GM19351 (cell line): ENCODE measurements around the gene EHF.

Source experiments
- ATAC-seq: cut with Tn5 transposase; IDR thresholded peaks from one replicate; pipeline ENCODE4 v1.9.1; 2021; ENCODE audit warnings: mild to moderate bottlenecking, moderate library complexity; ENCODE audit not compliant: unreplicated experiment

The EHF gene

DNA sequence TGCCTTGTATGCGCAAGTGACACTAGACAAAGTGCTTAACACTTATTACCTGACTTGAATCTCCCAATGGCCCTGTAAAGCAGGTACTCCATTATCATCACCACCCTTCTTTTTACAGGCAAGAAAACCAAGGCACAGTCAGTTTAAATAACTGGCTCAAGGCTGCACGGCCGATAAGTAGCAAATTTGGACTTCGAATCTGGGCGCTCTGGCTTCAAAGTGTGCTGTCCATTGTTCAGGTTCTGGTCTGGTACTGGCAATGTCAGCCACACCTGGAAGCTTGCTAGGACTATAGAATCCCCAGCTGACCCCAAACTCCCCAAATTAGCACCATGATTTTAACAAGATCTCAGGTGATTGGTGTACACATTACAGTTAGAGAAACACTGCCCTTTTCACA, 19.3 kb upstream of the EHF start:
- ATAC-seq, result no peak

DNA sequence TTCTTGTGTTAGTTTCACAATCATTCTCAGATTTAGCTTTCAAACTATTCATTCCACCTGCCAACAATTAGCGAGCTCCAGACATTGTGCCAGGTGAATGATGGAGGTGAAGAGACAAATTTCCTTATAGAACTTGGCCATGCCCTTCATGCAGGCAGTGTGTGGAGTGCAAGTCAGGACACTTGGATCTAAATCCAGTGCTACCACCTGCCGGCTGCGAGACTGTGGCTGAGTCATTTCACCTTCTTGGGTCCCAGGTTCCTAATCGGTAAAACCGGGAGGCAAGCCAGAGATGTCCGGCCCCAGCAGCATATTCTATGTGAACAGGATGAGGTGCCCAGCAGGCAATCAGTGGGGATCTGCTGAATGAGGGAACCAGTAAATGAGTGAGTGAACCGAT, 18.6 kb upstream of the EHF start:
- no peak for ATAC-seq

DNA sequence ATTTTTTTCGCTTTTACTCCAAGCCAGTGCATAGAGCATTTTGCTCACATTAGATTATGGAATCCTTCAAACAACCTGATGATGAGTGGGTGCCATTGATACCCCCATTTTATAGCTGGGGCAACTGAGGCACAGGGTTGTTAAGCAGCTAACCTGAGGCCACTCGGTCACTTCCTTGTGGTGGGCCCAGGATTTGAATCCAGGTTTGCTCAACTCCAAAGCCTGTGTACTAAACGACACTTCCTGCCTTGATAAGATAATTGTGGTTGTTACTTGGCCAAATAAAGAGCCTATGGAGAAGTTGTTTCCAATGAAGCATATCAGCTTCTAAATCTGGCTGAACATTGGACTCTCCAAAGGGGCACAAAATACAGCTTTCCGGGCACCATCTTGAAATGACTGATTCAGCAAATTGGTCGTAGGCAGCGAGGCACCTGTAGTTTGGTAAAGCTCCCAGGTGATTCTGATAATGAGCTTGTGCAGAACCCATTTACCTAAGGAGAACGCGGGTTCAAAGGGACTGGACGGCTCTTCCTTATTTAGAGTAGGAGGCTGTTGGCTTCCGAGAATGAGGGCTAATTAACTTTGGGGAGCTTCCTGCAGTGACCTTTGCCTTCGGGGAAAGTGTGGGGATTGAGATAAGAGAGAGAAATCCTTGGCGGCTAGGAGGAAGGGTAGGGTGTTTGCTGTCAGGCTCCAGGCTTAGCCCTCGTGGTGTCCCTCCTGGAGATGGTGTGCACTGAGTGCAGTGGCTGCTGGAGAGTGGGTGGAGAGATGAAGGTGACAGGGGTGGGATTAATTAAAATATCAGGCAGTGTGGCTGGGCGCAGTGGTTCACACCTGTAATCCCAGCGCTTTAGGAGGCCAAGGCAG, 17.5 kb upstream of the EHF start:
- no peak for ATAC-seq

DNA sequence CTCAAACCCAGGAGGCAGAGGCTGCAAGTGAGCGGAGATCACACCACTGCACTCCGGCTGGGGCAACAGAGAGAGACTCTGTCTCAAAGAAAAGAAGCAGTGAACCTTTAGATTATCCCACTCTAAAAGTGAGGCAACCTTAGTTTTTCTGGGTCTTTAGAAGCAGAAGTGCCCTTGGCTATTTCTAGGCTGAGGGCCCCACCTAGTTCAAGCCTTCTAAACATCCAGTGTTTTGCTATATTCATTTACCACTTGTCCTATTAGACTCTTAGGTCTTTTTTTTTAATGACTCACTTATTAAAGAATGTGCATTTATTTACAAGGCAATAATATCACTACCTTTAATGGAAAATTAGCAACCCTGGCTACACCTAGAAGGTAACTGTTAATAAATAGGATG, 16.7 kb upstream of the EHF start:
- no peak for ATAC-seq

DNA sequence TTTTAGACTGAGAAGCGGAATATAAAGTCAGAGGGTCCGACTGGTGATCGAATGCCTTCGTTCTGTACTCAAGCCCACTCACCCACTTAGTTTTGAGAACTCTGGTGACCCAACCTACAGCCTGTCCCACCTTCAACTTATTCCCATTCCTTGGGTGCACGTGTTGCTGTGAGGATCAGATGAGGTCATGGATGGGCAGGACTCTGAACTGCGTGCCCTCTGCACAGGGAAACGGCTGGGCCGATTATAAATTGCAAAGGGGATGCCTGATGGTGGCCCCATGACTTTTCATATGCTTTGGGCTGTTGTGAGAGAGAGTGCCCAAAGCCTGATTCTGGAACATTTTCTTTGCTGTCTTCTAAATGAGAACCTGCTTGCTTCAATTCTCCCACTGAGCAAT, 16.0 kb upstream of the EHF start:
- ATAC-seq, result no peak

DNA sequence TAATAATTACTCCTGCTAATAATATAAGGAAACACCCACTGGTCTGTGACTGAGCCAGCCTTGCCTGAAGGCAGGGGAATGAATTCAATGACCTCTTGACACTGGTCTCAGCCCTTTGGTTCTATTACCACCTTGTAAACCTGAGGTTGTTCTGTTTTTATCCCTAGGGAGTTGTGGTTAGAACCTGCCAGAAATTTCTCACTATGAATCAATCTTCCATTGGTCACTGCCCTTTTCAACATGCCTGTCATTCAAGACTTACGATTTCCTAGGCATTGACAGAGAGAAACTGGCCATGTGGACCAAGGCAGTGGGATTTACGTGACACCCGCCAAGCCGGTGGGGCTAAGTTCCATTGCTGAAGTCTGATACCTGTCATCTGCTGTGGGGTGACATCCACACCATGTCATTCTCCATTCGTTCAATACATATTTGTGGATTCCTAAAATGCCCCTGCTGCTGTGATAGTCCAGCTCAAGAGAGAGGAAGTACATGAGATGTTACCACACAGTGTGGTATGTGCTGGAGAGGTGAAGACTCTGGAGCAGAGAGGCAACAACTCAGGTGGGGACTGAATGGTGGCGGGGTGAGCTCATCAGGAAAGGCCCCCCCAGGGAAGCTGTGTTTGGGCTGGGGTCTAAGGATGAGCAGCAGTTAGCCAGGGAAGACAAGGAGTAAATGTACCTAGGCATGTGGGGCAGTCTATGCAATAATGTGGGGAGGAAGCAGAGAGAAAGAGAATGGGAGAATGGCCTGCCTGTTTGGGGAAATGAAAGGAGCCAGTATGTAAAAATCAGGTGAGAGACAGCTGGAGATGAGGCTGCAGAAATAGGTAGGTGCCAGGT, 15.2 kb upstream of the EHF start:
- ATAC-seq, result no peak

DNA sequence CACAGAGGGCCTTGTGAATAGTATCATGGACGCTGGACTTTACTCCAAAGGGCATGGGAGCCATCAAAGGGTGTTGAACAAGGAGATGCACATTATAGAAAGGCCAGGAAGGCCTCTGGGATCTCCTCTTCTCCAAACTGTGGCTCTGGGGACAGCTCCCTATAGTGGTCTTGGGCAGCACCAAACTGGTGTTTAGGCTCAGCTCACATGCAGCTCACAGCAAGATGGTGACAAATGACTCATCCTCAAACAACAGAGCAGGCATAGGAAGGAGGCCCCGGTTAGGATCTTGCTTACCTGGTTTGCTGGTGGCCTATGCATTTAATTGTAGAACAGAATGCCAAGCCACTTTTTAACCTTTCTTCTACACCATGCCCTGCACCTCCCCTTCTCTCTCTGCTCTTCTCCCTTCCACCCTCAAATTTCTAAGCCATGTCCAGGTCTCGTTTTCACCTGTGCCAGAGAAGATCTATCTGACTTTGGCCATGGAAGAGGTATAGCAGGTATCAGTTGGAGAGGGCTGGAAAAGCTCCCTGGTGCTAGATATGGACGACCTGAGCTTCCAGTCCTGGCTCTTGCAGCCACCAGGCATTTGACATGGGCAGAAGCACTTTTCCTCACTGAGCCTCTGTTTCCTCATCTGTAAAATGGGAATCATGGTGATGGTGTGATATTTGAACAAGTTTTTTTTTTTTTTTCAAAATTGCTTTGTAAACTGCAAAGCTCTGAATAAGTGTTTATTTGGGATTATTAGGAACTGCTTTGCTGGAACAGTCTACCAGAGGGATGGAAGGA, 14.4 kb upstream of the EHF start:
- ATAC-seq, result no peak

DNA sequence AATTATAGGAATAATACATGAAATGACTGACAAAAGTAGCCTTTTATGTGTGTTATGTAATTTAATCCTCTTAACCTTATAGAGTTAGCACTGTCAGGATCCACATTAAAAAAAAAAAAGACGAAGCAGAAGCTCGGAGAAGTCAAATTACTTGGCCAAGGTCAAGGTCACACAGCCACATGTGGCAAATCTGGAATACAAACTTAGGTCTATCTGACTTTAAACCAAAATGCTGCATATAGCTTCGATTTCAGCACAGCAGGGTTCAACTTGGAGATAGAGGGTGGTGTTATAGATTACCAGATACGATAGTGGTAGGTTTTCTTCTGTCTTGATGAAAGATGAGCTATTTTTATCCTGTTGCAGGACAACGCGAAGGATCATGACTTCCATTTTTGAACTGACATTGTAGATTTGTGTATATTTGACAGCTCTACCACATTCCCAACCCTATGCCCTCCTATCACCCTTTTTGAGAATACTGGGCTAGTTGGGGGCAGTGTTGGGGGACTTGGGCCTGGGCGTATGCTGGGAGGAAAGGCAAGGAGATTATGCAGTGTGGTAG, 11.6 kb upstream of the EHF start:
- ATAC-seq, result no peak

DNA sequence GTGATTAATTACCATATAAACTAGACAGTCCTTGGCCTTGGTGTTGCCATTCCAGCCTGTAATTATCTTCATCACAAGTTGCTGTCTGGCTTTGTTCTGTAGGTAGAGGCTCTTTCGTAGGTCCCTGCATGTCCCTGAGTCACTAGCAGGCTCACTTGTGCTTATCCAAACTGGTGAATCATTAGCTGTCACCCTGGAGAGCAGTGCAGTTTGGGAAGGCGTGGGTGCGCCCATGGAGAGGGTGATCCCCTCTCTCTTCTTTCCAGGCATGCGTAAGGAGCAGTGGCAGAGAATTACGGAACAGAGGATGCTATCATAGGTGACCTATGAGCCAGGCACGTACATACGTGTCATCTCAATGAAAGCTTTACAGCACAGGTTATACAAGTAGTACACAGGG, 11.0 kb upstream of the EHF start:
- no peak for ATAC-seq

DNA sequence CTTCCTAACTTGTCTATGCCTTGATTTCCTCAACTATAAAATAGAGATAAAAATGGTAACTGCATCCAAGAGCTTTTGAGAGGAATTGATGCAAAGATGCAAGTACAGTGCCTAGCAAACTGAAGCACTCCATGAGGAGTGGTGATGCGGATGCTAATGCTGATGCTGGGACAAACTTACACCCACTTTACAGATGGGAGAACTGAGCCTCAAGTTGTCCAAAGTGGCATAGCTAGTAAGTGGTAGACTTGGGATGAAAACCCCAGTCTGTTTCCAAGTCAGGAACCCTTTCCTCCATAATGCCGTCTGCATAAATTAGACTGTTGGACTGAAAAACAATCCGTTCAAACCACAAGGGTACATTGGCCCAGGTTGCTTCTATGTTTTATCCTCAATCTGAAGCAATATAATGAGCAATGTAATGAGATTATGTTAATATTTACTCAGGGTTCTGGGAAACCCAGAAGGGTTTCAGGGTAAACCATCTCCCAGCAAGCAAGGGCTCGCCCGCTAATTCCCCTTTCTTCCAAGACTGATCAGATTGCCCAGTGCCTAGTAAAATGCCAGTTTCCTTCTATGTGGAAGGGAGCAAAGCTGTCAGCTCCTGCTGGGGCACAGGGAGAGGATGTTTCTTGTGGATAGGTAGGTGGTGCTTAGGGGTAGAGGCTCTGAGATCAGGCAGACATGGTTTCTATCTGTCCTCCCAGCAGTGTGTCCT, 10.4 kb upstream of the EHF start:
- no peak for ATAC-seq

DNA sequence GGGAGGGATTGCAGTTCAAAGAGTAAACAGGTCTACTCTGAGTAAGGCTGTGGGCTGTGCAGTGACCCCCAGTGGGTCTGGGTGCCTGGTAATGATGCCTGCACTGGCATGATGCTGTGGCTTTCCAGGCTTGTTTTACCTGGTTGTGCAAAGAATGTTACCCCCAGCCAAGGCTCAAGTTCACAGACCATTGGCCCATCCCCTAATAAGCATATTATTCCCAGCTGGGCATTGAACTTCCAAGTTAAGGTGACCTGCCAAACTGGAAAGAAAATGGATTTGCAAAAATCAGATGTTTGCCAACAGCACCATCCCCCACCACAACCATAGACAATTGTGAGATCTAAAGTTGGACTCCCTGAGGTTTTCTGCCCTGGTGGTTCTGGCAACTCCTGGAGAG, 7.9 kb upstream of the EHF start:
- peak; percentile 5 for ATAC-seq

DNA sequence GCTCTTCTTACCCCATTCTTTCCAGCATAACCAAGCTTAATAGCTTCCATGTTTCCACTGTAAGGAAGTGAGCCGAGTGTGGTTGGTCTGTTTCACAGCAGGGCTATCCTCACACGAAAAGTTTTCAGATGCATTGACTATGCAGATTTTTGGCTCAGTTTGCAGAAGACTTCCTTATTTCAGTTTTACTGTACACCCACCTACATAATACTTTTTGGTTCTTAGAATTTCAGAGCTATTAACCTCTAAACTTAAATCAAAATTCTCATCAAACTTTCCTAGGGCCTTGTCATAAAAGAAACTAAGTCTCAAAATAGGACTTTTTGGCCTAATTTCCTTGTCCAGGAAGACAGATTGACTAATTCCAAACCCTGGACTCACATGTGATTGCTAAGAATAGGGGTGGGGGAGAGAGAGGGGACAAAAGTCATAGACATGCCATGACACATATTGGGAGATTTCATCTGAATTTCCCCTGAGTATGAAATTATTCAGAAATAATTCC, 7.3 kb upstream of the EHF start:
- ATAC-seq, result peak; percentile 86

DNA sequence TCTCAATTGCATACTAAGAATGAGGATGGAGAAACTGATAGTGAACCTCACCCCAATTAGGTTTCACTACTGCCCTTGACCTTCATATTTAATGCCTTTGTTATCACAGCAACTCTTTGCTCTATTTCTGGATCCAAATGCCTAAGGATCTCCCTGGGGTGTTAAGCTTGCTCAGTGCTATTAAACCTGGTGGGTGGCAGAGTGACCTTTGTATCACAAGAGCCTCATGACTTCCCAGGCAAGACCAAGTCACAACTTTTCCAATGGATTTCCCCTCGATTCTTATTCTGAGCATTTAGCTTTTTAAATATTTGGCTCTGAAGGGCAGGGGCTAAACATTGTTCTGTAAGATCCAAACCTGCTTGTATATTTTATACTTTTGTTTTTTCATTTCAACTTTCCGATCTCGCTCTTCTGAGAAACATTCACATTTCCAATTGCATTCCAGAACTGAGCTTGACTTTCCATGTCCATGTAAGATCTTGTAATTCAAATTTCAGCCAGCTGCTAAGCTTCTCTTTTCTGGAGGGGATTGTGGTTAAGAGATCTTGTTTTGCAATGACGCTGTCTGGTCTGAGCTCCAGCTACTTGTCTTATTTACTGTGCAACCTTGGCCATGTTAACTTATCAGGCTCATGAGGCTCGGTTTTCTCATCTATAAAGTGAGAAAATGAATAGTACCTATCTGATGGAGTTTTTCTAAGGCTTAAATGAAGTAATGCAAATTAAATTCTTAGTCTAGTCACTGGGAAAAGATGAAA, 6.4 kb upstream of the EHF start:
- peak; percentile 79 for ATAC-seq

DNA sequence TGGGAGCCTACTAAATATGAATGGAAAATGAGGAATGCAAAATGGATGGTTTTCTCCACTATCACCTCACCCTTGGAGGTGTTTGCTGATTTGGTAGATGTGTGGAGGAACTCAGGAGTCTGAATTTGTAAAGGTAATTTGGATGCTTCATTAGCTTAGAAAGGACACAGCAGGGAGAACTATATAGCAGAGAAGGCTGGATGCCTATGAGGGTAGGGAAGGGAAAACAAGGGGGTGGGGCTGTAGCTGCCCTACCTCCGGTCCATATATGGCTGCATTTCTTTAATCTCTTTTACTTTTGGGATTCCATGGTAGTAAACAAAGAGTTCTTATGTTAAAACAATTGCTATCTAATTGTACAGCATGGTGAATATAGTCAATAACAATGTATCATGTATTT, 4.8 kb upstream of the EHF start:
- no peak for ATAC-seq

DNA sequence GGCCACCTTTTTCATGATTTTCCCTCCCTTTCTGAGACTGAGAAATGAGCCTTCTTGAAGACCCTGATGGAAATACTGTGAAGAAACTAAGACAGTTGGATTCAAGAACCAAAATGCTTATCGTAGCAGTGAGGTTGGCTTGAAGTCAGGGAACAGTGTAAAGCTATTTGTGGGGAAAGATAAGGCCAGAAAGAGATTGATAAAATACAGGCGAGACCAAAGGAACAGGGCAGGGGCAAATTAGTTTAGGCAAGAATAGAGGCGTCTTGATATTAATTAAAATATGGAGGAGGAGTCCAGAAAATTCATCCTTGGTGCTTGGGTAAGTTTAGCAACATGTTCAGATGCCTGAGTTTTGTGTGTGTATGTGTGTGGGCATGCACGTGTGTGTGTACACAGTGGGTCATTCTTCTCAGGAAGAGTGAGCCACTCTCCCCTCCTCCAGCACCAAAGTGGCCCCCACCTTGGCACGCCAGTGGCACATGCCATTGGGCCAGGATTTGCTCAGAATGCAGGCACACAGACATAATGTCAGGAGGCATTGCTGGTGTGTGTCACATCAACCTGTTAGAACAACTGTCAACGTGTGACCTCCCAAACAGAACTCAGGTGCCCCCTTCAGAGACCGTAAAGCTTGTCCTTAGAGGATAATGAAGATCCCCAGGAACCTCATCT, 3.9 kb upstream of the EHF start:
- ATAC-seq, result no peak

DNA sequence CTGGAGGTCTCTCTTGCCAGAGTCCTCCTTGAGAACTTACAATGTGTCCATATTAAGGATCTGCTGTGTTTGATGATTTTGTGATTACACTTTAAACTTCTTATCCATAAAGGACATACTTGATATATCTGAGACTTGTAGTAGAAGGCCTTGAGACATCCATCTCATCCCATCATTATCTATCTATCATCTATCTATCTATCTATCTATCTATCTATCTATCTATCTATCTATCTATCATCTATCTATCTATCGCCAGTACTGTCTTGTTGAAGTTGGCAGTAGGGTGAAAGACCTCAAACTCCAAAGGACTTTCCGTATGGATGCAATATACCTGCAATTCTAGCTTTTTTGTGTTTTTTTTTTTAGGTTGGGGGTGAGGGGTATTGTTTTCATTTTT, 2.5 kb upstream of the EHF start:
- ATAC-seq, result no peak

DNA sequence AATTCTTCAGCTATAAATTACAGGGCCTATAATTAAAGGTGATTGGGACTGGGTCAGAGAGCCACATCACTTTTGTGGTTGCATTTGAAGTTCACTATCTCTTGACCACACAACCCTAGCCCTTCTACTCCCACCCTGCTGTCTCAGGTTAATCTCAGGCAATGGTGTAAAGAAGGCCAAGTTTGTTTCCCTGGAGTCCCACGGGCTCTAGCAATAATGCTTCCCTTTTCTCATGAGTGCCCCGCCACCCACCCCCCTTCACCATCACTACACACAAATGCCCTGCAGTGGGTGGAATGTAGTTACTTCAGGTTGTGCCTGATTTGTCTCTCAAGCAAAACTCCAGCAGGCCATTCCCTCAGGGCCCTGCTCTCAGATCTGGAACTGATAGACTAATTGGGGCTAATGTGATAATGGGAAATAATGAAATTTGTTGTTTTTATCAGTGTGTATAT, 1.8 kb upstream of the EHF start:
- ATAC-seq, result no peak

DNA sequence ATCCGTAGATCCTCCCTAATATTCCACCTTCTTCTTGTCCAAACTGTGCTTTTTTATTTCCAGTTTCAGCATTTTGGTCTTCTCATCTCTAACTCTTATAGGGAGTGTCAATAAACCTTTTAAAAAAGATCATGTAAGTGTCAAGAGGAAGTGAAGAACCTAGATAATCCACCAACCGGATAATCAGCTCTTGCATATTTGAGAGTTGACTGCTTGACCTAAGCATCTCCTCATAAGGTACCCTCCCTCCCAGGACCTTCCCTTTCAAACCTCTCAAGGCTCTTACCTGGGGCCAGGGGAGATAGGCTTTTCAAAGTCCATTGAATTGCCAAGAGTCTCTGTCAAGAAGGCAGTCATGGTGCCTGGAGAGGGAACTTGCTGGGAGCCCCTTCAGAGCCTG, 691 bp upstream of the EHF start:
- ATAC-seq, result no peak

DNA sequence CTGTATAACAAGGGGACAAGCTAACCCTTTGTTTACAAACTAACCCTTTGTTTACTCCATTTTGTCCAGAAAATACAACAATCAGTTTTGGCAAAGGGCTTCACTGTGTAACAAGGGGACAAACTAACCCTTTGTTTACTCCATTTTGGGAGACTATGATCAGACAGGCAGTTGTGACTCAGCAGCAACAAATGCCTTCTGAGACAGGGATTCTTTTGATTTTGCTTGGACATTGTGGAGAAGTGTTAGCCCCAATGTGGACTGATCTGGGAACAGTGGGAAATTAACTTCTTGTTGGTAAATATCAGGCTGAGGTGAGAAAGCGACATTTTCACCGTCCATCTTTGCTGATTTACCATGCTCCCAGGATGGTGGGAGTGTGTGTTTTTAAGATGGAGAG, 983 bp downstream of the EHF start:
- ATAC-seq, result no peak
